C4-2B (cell line): ENCODE results near the gene UVSSA.

Experiments
- CTCF ChIP-seq: fragments of 450-650 bp; conservative IDR thresholded peaks from 2 replicates; pipeline ENCODE4 v1.5.1; 2017; ENCODE audit warnings: mild to moderate bottlenecking
- ZFX ChIP-seq: fragments of 450-650 bp; IDR thresholded peaks from 2 replicates; pipeline ENCODE4 v1.6.1; 2017

GRCh38 chr4:1409079-1409478 lies 62.1 kb downstream of the UVSSA start:
- TF ChIP-seq CTCF (no peak), ZFX (no peak)
